H1 (cell line): ENCODE data around the gene CYLD. TPM values are rescaled to one million over a fixed set of nuclear protein-coding genes. Genes with fewer than 3 reads are reported as not detected.

Experiments
- CTCF ChIA-PET: fragments of 300-600 bp; sonication (Branson Sonifier 250); formaldehyde crosslinking; loops from one replicate; lab custom pipeline; 2021; ENCODE audit not compliant: partially characterized antibody; lab: Charles Lee
- POLR2A ChIA-PET: fragments of 300-600 bp; sonication (Branson Sonifier 250); formaldehyde crosslinking; loops from one replicate; lab custom pipeline; 2021; ENCODE audit warnings: inconsistent platforms; ENCODE audit not compliant: partially characterized antibody; lab: Charles Lee
- DNase-seq, 2 experiments: peaks; one replicate each; pipeline versions ENCODE4 v3.0.0 to v3.0.0-alpha.2; 2010 to 2022; ENCODE audit warnings: low spot score in 2 of 2, low read depth in 1 of 2, mixed read lengths in 1 of 2
- FAIRE-seq: peaks from 2 replicates; lab custom pipeline; 2011; peaks lifted over from hg19 to GRCh38; lab: Jason Lieb, UNC
- H2AFZ ChIP-seq: 2 replicates; pipeline ENCODE4 v1.8.1; 2012; ENCODE audit warnings: low read length, inconsistent platforms
- H2AK5ac ChIP-seq: 2 replicates; pipeline ENCODE4 v1.6.1; 2013; ENCODE audit warnings: low read depth, low read length
- H2BK120ac ChIP-seq: replicated peaks from 2 replicates; pipeline ENCODE3; 2013; ENCODE audit warnings: low read depth, low read length, inconsistent platforms
- H2BK12ac ChIP-seq: 2 replicates; pipeline ENCODE4 v1.6.1; 2013; ENCODE audit warnings: low read depth, low read length
- H2BK15ac ChIP-seq: 2 replicates; pipeline ENCODE4 v1.6.1; 2013; ENCODE audit warnings: low read length
- H2BK20ac ChIP-seq: 2 replicates; pipeline ENCODE4 v1.6.1; 2013; ENCODE audit warnings: low read length
- H2BK5ac ChIP-seq: 2 replicates; pipeline ENCODE4 v1.6.1; 2013; ENCODE audit warnings: low read depth, low read length
- H3K14ac ChIP-seq: 2 replicates; pipeline ENCODE4 v1.6.1; 2013; ENCODE audit warnings: inconsistent platforms; ENCODE audit not compliant: insufficient read length
- H3K18ac ChIP-seq: 2 replicates; pipeline ENCODE4 v1.6.1; 2013; ENCODE audit warnings: low read length; ENCODE audit errors: extremely low read depth
- H3K23ac ChIP-seq: 2 replicates; pipeline ENCODE4 v1.6.1; 2013; ENCODE audit warnings: inconsistent platforms; ENCODE audit not compliant: insufficient read length
- H3K23me2 ChIP-seq: 2 replicates; pipeline ENCODE4 v1.6.1; 2013; ENCODE audit warnings: low read depth, low read length
- H3K27ac ChIP-seq: 2 replicates; pipeline ENCODE4 v1.6.1; 2011; ENCODE audit warnings: low read depth, low read length, inconsistent platforms
- H3K27me3 ChIP-seq, 4 experiments: replicated peaks in 1 of 4; 1 replicate in 1 of 4; 2 replicates in 3 of 4; pipeline versions ENCODE4 v1.6.1 to v1.8.1; 2011 to 2013; ENCODE audit warnings: low read length in 3 of 4, mild to moderate bottlenecking in 3 of 4, inconsistent platforms in 2 of 4, mixed read lengths in 2 of 4, moderate library complexity in 1 of 4; ENCODE audit not compliant: control insufficient read depth in 3 of 4, insufficient read depth in 3 of 4; ENCODE audit errors: extremely low read depth in 1 of 4
- H3K36me3 ChIP-seq, 4 experiments: 2 replicates each; pipeline versions ENCODE4 v1.6.1 to v1.8.1; 2011 to 2013; ENCODE audit warnings: mild to moderate bottlenecking in 4 of 4, low read length in 3 of 4, moderate library complexity in 2 of 4, control low read depth in 1 of 4, inconsistent platforms in 1 of 4; ENCODE audit not compliant: insufficient read depth in 4 of 4, control insufficient read depth in 2 of 4
- H3K4ac ChIP-seq: replicated peaks from 2 replicates; pipeline ENCODE3; 2013; ENCODE audit warnings: low read length, low read depth, mixed read lengths, inconsistent platforms; ENCODE audit not compliant: insufficient read length
- H3K4me1 ChIP-seq, 4 experiments: replicated peaks in 1 of 4; 1 replicate in 1 of 4; 2 replicates in 3 of 4; pipeline versions ENCODE4 v1.6.1 to v1.8.1; 2011 to 2013; ENCODE audit warnings: low read length in 3 of 4, inconsistent platforms in 2 of 4, mixed read lengths in 1 of 4; ENCODE audit not compliant: insufficient read depth in 4 of 4, control insufficient read depth in 3 of 4
- H3K4me2 ChIP-seq, 2 experiments: 2 replicates each; pipeline versions ENCODE4 v1.6.1 to v1.8.1; 2011 to 2013; ENCODE audit warnings: low read depth in 2 of 2, low read length in 2 of 2, control low read depth in 1 of 2, inconsistent platforms in 1 of 2, mild to moderate bottlenecking in 1 of 2; ENCODE audit not compliant: insufficient read depth in 1 of 2
- H3K4me3 ChIP-seq, 4 experiments: fragments of 200-600, 300-600 bp in 1 of 4; sonication (generic), shearing (Covaris generic), sonication (Bioruptor Twin) in 1 of 4; 2 replicates each; pipeline versions ENCODE4 v1.5.1 to v1.8.1; 2011 to 2016; ENCODE audit warnings: low read length in 4 of 4, low read depth in 3 of 4, control low read depth in 2 of 4, inconsistent platforms in 2 of 4, mild to moderate bottlenecking in 2 of 4, mixed read lengths in 1 of 4, moderate library complexity in 1 of 4; ENCODE audit not compliant: insufficient read depth in 2 of 4; ENCODE audit errors: extremely low read depth in 1 of 4
- H3K56ac ChIP-seq: replicated peaks from 2 replicates; pipeline ENCODE3; 2013; ENCODE audit warnings: low read depth, mild to moderate bottlenecking, mixed read lengths, low read length, inconsistent platforms; ENCODE audit not compliant: insufficient read length
- H3K79me1 ChIP-seq: 2 replicates; pipeline ENCODE4 v1.6.1; 2013; ENCODE audit warnings: low read depth, low read length, control low read depth
- H3K79me2 ChIP-seq, 2 experiments: 2 replicates each; pipeline versions ENCODE4 v1.6.1 to v1.8.1; 2012 to 2013; ENCODE audit warnings: low read length in 2 of 2, mild to moderate bottlenecking in 2 of 2, inconsistent platforms in 1 of 2; ENCODE audit not compliant: insufficient read depth in 2 of 2, control insufficient read depth in 1 of 2
- H3K9ac ChIP-seq, 4 experiments: replicated peaks in 1 of 4; 1 replicate in 1 of 4; 2 replicates in 3 of 4; pipeline versions ENCODE4 v1.6.1 to v1.8.1; 2011 to 2013; ENCODE audit warnings: low read depth in 3 of 4, low read length in 3 of 4, control low read depth in 2 of 4, mild to moderate bottlenecking in 2 of 4, moderate library complexity in 2 of 4, inconsistent platforms in 1 of 4; ENCODE audit errors: extremely low read depth in 1 of 4
- H3K9me3 ChIP-seq, 2 experiments: 2 replicates each; pipeline versions ENCODE4 v1.6.1 to v1.8.1; 2012 to 2013; ENCODE audit warnings: mild to moderate bottlenecking in 2 of 2, moderate library complexity in 2 of 2, control low read depth in 1 of 2, inconsistent platforms in 1 of 2, low read depth in 1 of 2, low read length in 1 of 2, mixed read lengths in 1 of 2; ENCODE audit not compliant: insufficient read depth in 2 of 2
- H4K20me1 ChIP-seq, 2 experiments: replicated peaks in 1 of 2; 2 replicates each; pipeline versions ENCODE3 to v1.8.1; 2011 to 2013; ENCODE audit warnings: inconsistent platforms in 2 of 2, low read length in 2 of 2, mild to moderate bottlenecking in 1 of 2; ENCODE audit not compliant: insufficient read depth in 2 of 2, control insufficient read depth in 1 of 2
- H4K5ac ChIP-seq: 2 replicates; pipeline ENCODE4 v1.6.1; 2013; ENCODE audit warnings: low read length, low read depth, mixed read lengths, inconsistent platforms; ENCODE audit not compliant: insufficient read length
- H4K8ac ChIP-seq: 2 replicates; pipeline ENCODE4 v1.8.0; 2013; ENCODE audit warnings: mild to moderate bottlenecking, moderate library complexity, low read length, inconsistent platforms; ENCODE audit not compliant: insufficient read depth; ENCODE audit errors: extremely low read depth
- H4K91ac ChIP-seq: replicated peaks from 2 replicates; pipeline ENCODE3; 2013; ENCODE audit warnings: low read length, mixed read lengths, inconsistent platforms; ENCODE audit not compliant: insufficient read length
- CBX8 ChIP-seq: fragments of 300-800, 300-1000 bp; sonication (generic); IDR thresholded peaks from 2 replicates; pipeline ENCODE4 v1.7.1; 2016; ENCODE audit warnings: low read depth, low read length, borderline replicate concordance
- CTBP2 ChIP-seq: IDR thresholded peaks from 2 replicates; pipeline ENCODE4 v1.7.0; 2011; ENCODE audit warnings: borderline replicate concordance, mild to moderate bottlenecking, moderate library complexity, mixed read lengths, low read length; ENCODE audit not compliant: insufficient read depth, insufficient read length
- HDAC6 ChIP-seq: IDR thresholded peaks from one replicate; pipeline ENCODE4 v1.7.1; 2012; ENCODE audit warnings: low read depth, mild to moderate bottlenecking, inconsistent platforms, low read length, moderate library complexity
- PHF8 ChIP-seq: fragments of 200-600 bp; sonication (generic); conservative IDR thresholded peaks from 2 replicates; pipeline ENCODE4 v1.7.1; 2012; ENCODE audit warnings: low read depth, mild to moderate bottlenecking, inconsistent platforms, low read length, moderate library complexity
- SP4 ChIP-seq: IDR thresholded peaks from 2 replicates; pipeline ENCODE4 v1.6.1; 2012; ENCODE audit warnings: low read length, inconsistent platforms
- TAF1 ChIP-seq: IDR thresholded peaks from 2 replicates; pipeline ENCODE4 v1.6.1; 2011; ENCODE audit warnings: mild to moderate bottlenecking, low read depth, low read length
- TBP ChIP-seq: IDR thresholded peaks from 2 replicates; pipeline ENCODE4 v1.6.1; 2011; ENCODE audit warnings: low read depth, low read length, improper control_type of control experiment
- WGBS, 2 experiments: shearing (Covaris generic) in 1 of 2; methylation state at CpG; one replicate each; pipeline versions ENCODE4 v1.1.6 to v1.1.7; 2013 to 2015; ENCODE audit warnings: low lambda C conversion rate in 2 of 2, mixed read lengths in 2 of 2, inconsistent platforms in 1 of 2, low coverage in 1 of 2, missing lambda C conversion rate in 1 of 2; ENCODE audit not compliant: insufficient replicate concordance in 2 of 2, insufficient coverage in 1 of 2, insufficient read length in 1 of 2; ENCODE audit errors: extremely low coverage in 1 of 2, missing lambda C conversion rate in 1 of 2; 5-methylcytosine and 5-hydroxymethylcytosine counted together
- polyA plus RNA-seq, 7 experiments: library from polyadenylated mRNA; depleted of rRNA in 3 of 7; stranded (reverse) in 5 of 7; unstranded in 2 of 7; fragments of >200 nt in 5 of 7; fragments of 200-250 nt in 2 of 7; gene quantifications; 1 replicate in 5 of 7; 2 replicates in 1 of 7; 4 replicates in 1 of 7; pipeline versions ENCODE4 v1.2.1 to v1.2.3, GENCODE V29; 2011 to 2013; ENCODE audit warnings: missing spikeins in 2 of 7, mixed read lengths in 2 of 7
- total RNA-seq: library from RNA; stranded (reverse); fragmentation: NEBNext Ultra II Directional; extraction: Animal tissue kit (Norgen Biotek cat#: 25700); gene quantifications from 2 replicates; pipeline ENCODE4 v1.2.1, GENCODE V29; 2021

The CYLD gene
- total and polyA plus RNA-seq, 2 of the 8 experiments (the other 6 are each of a cell fraction or from before 2014, with no cell fraction given) = 3.7 to 18.8 TPM

DNA sequence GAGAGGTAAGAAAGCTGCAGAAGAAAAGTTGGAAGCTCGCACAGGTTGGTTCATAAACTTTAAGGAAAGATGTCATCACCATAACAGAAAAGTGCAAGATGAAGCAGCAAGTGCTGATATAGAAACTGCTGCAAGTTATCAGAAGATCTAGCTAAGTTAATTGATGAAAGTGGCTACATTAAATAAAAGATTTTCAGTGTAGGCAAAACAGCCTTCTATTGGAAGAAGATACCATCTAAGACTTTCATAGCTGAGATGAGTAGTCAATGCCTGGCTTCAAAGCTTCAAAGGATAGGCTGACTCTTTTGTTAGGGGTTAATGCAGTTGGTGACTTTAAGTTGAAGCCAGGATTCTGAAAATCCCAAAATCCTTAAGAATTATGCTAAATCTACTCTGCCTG lies 24.0 kb downstream of the CYLD start:
- Histone ChIP-seq H3K27me3 (no peaks in the 10 kb centered on the region), H2AFZ (no peak overlapping the region), H3K27ac (no peak overlapping the region), H3K23ac (no peak overlapping the region), H2BK12ac (no peak overlapping the region), H2BK20ac (no peak overlapping the region), H3K79me1 (no peaks in the 10 kb centered on the region), H3K4me1 (no peaks in the 10 kb centered on the region), H3K4me2 (no peak overlapping the region), H3K18ac (no peak overlapping the region), H2BK120ac (no peak overlapping the region), H4K20me1 (no peaks in the 10 kb centered on the region), H3K4me3 (no peak overlapping the region), H3K79me2 (no peaks in the 10 kb centered on the region), H4K8ac (no peak overlapping the region), H2AK5ac (no peak overlapping the region), H4K91ac (no peak overlapping the region), H3K23me2 (no peaks in the 10 kb centered on the region), H2BK5ac (no peak overlapping the region), H3K9ac (no peak overlapping the region), H3K14ac (no peak overlapping the region), H3K4ac (no peak overlapping the region), H3K9me3 (peaks cover 0 to 4% of the 10 kb centered on the region in 2 experiments; a peak in 2 of 4 replicates), H2BK15ac (no peak overlapping the region), H4K5ac (no peak overlapping the region), H3K56ac (no peak overlapping the region), H3K36me3 (no peaks in the 10 kb centered on the region; a peak in 1 of 8 replicates)
- TF ChIP-seq PHF8 (no peak), CTBP2 (no peak), CBX8 (no peak), TAF1 (no peak), SP4 (no peak), HDAC6 (no peak), TBP (no peak)
- FAIRE-seq (no peak), DNase-seq (no peak)
- ChIA-PET CTCF (interaction anchor here (0.9 to 1.2 kb wide), 2 partner anchors 15 to 98 kb away, joined by 3 to 4 read pairs; no protein-coding TSS in a partner anchor), POLR2A (no interaction called here)
- 88% methylated on average over 1 of the region's 1 CpG; no CpG with 5 or more reads in 1 of the 2 experiments for WGBS, 2 experiments
